ENCODE results near the gene SENP1.

The SENP1 gene

GRCh38 chr12:48070731-48071130 lies 35.1 kb downstream of the SENP1 start:
- no peak for DNase-seq (ENCODE audit: extremely low spot score, insufficient read length, low read depth)
- no peak for FAIRE-seq

- FAIRE-seq: no peak
These were observed 35.8 kb downstream of the SENP1 start for GRCh38 chr12:48070033-48070432.

GRCh38 chr12:48069241-48069640 lies 36.6 kb downstream of the SENP1 start:
- DNase-seq (ENCODE audit: extremely low spot score, insufficient read length, low read depth) (no peak), FAIRE-seq (no peak)

More at GRCh38 chr12:48070033-48070432, 35.8 kb downstream of the SENP1 start:
- no peak for DNase-seq (ENCODE audit: extremely low spot score, insufficient read length, low read depth)

GRCh38 chr12:48068457-48068856 lies 37.4 kb downstream of the SENP1 start:
- no peak for FAIRE-seq
- DNase-seq (ENCODE audit: extremely low spot score, insufficient read length, low read depth): no peak

GRCh38 chr12:48067250-48067938 lies 38.5 kb downstream of the SENP1 start:
- no peak for FAIRE-seq

GRCh38 chr12:48065041-48065440 lies 40.8 kb downstream of the SENP1 start:
- DNase-seq (ENCODE audit: extremely low spot score, insufficient read length, low read depth) (no peak), FAIRE-seq (no peak)

More at GRCh38 chr12:48067250-48067938, 38.5 kb downstream of the SENP1 start:
- no peak for DNase-seq (ENCODE audit: extremely low spot score, insufficient read length, low read depth)

GRCh38 chr12:48063530-48063929 lies 42.3 kb downstream of the SENP1 start:
- DNase-seq (ENCODE audit: extremely low spot score, insufficient read length, low read depth): no peak
- FAIRE-seq: no peak

GRCh38 chr12:48061938-48062719 lies 43.8 kb downstream of the SENP1 start:
- FAIRE-seq (no peak), DNase-seq (ENCODE audit: extremely low spot score, insufficient read length, low read depth) (no peak)

- FAIRE-seq: no peak
These were observed 45.4 kb downstream of the SENP1 start for GRCh38 chr12:48060474-48060873.

GRCh38 chr12:48058771-48059170 lies 47.1 kb downstream of the SENP1 start:
- FAIRE-seq (no peak), DNase-seq (ENCODE audit: extremely low spot score, insufficient read length, low read depth) (no peak)

More at GRCh38 chr12:48060474-48060873, 45.4 kb downstream of the SENP1 start:
- DNase-seq (ENCODE audit: extremely low spot score, insufficient read length, low read depth): no peak

GRCh38 chr12:48054955-48055821 lies 50.7 kb downstream of the SENP1 start:
- DNase-seq (ENCODE audit: extremely low spot score, insufficient read length, low read depth): no peak
- no peak for FAIRE-seq

GRCh38 chr12:48053883-48054282 lies 52.0 kb downstream of the SENP1 start:
- no peak for DNase-seq (ENCODE audit: extremely low spot score, insufficient read length, low read depth)
- no peak for FAIRE-seq

GRCh38 chr12:48053122-48053521 lies 52.8 kb downstream of the SENP1 start:
- FAIRE-seq (no peak), DNase-seq (ENCODE audit: extremely low spot score, insufficient read length, low read depth) (no peak)

- DNase-seq (ENCODE audit: extremely low spot score, insufficient read length, low read depth) (no peak), FAIRE-seq (no peak)
These were observed 54.2 kb downstream of the SENP1 start for GRCh38 chr12:48051681-48052080.

GRCh38 chr12:48050174-48050573 lies 55.7 kb downstream of the SENP1 start:
- no peak for FAIRE-seq
- DNase-seq (ENCODE audit: extremely low spot score, insufficient read length, low read depth): no peak

GRCh38 chr12:48045965-48046518 lies 59.8 kb downstream of the SENP1 start:
- no peak for FAIRE-seq

GRCh38 chr12:48045061-48045846 lies 60.6 kb downstream of the SENP1 start:
- no peak for DNase-seq (ENCODE audit: extremely low spot score, insufficient read length, low read depth)
- no peak for FAIRE-seq

More at GRCh38 chr12:48045965-48046518, 59.8 kb downstream of the SENP1 start:
- no peak for DNase-seq (ENCODE audit: extremely low spot score, insufficient read length, low read depth)

- no peak for FAIRE-seq
- DNase-seq (ENCODE audit: extremely low spot score, insufficient read length, low read depth): no peak
These were observed 61.5 kb downstream of the SENP1 start for GRCh38 chr12:48044396-48044795.

- FAIRE-seq (no peak), DNase-seq (ENCODE audit: extremely low spot score, insufficient read length, low read depth) (no peak)
These were observed 62.1 kb downstream of the SENP1 start for GRCh38 chr12:48043771-48044170.

Measured in GM18507 (cell line).